HepG2 (cell line): Measurements from ENCODE around the gene BCORL1. TPM values are rescaled to one million over a fixed set of nuclear protein-coding genes. Genes with fewer than 3 reads are reported as not detected.

Experiments used
- ELF1 ChIP-seq: sonication (generic); formaldehyde crosslinking; IDR thresholded peaks from 2 replicates; pipeline ENCODE4 v1.4.0; 2020; ENCODE audit warnings: missing genetic modification reagents
- HDAC1 ChIP-seq: sonication (generic); formaldehyde crosslinking; IDR thresholded peaks from 2 replicates; pipeline ENCODE4 v1.5.1; 2020; ENCODE audit warnings: mild to moderate bottlenecking, missing genetic modification reagents
- HNRNPL ChIP-seq: fragments of 200-400 bp; formaldehyde crosslinking; IDR thresholded peaks from 2 replicates; pipeline ENCODE4 v1.6.1; 2017; ENCODE audit warnings: mild to moderate bottlenecking, low read depth, low read length
- MYPOP ChIP-seq: sonication (generic); formaldehyde crosslinking; IDR thresholded peaks from 2 replicates; pipeline ENCODE4 v1.8.1; 2023; ENCODE audit warnings: mild to moderate bottlenecking, moderate library complexity, missing genetic modification reagents
- NONO ChIP-seq, 2 experiments: fragments of 450-650 bp in 1 of 2; sonication (generic) in 1 of 2; formaldehyde crosslinking in 1 of 2; IDR thresholded peaks in 1 of 2; conservative IDR thresholded peaks in 1 of 2; 2 replicates each; pipeline versions ENCODE4 v1.6.1 to v1.8.0; 2017 to 2022; ENCODE audit warnings: mild to moderate bottlenecking in 1 of 2, missing genetic modification reagents in 1 of 2, moderate library complexity in 1 of 2
- RBM22 ChIP-seq: fragments of 200-400 bp; formaldehyde crosslinking; optimal IDR thresholded peaks from 2 replicates; pipeline ENCODE3; 2017; ENCODE audit warnings: mild to moderate bottlenecking, low read length, moderate library complexity
- THAP11 ChIP-seq: IDR thresholded peaks from 2 replicates; pipeline ENCODE4 v1.6.1; 2016; ENCODE audit warnings: missing biosample characterization, missing genetic modification reagents
- ZFP91 ChIP-seq: sonication (generic); formaldehyde crosslinking; IDR thresholded peaks from 2 replicates; pipeline ENCODE4 v1.9.0; 2022; ENCODE audit warnings: missing genetic modification reagents, mild to moderate bottlenecking, borderline replicate concordance
- ZNF280B ChIP-seq: sonication (generic); formaldehyde crosslinking; IDR thresholded peaks from 2 replicates; pipeline ENCODE4 v1.5.0; 2020; ENCODE audit warnings: missing genetic modification reagents, mild to moderate bottlenecking, borderline replicate concordance
- ZNF318 ChIP-seq: sonication (generic); formaldehyde crosslinking; IDR thresholded peaks from 2 replicates; pipeline ENCODE4 v1.4.0; 2020; ENCODE audit warnings: mild to moderate bottlenecking, missing genetic modification reagents
- ZNF766 ChIP-seq: sonication (generic); formaldehyde crosslinking; IDR thresholded peaks from 2 replicates; pipeline ENCODE4 v1.5.0; 2020; ENCODE audit warnings: missing genetic modification reagents, borderline replicate concordance
- polyA plus RNA-seq, 8 experiments: library from polyadenylated mRNA; depleted of rRNA in 3 of 8; stranded (reverse) in 7 of 8; unstranded in 1 of 8; fragments of >200 nt; fragmentation: Illumina TruSeq in 4 of 8; extraction: Trizol in 4 of 8; gene quantifications; 2 replicates each; pipeline versions ENCODE4 v1.2.1 to v1.2.3, GENCODE V29; 2011 to 2016; ENCODE audit warnings: low read depth in 4 of 8, missing spikeins in 1 of 8, mixed read lengths in 1 of 8; ENCODE audit not compliant: insufficient read depth in 1 of 8
- total RNA-seq, 5 experiments: library from RNA; depleted of rRNA; stranded (reverse); fragments of >200 nt; fragmentation: Illumina TruSeq; extraction: Trizol; gene quantifications; 2 replicates each; pipeline ENCODE4 v1.2.3, GENCODE V29; 2016; ENCODE audit warnings: low read depth in 1 of 5

The BCORL1 gene
- total and polyA plus RNA-seq, 2 of the 13 experiments (the other 11 are each of a cell fraction or from before 2014, with no cell fraction given) = 0.67 to 1.4 TPM

GRCh38 chrX:129982300-129983251 lies at the start of gene BCORL1 (continued):
- TF ChIP-seq ZNF318 (CRISPR knock-in tag) = no peak
- TF ChIP-seq RBM22 = peak; percentile 34
- peak; percentile 97 for TF ChIP-seq THAP11 (CRISPR knock-in tag)
- TF ChIP-seq HDAC1 (CRISPR knock-in tag) = peak; percentile 71
- no peak for TF ChIP-seq NONO (IDR thresholded peaks at IDR 0.05)
- peak; percentile 34; the same call in 1 of the 2 replicates for TF ChIP-seq NONO (CRISPR knock-in tag; conservative IDR thresholded peaks at IDR 0.05)
- TF ChIP-seq ELF1 (CRISPR knock-in tag) = peak; percentile 55; the same call in 1 of the 2 replicates
- TF ChIP-seq MYPOP (CRISPR knock-in tag) = 0 out of 2 replicates have a peak, but pooled peaks have one; percentile 37
- TF ChIP-seq ZNF280B (CRISPR knock-in tag) = 0 out of 2 replicates have a peak, but pooled peaks have one; percentile 7
- TF ChIP-seq HNRNPL = 0 out of 2 replicates have a peak, but pooled peaks have one; percentile 41
- TF ChIP-seq ZNF766 (CRISPR knock-in tag) = no peak
- TF ChIP-seq ZFP91 (CRISPR knock-in tag) = peak; percentile 61; the same call in 1 of the 2 replicates
